ENCODE results near the gene CYTH4.
"Not testable (repeated sequence)": the region's sequence is repeated elsewhere in the genome, so short reads cannot be mapped to it uniquely, and the experiment has no call there.

CYTH4 gene, protein sequence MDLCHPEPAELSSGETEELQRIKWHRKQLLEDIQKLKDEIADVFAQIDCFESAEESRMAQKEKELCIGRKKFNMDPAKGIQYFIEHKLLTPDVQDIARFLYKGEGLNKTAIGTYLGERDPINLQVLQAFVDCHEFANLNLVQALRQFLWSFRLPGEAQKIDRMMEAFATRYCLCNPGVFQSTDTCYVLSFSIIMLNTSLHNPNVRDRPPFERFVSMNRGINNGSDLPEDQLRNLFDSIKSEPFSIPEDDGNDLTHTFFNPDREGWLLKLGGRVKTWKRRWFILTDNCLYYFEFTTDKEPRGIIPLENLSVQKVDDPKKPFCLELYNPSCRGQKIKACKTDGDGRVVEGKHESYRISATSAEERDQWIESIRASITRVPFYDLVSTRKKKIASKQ

DNA sequence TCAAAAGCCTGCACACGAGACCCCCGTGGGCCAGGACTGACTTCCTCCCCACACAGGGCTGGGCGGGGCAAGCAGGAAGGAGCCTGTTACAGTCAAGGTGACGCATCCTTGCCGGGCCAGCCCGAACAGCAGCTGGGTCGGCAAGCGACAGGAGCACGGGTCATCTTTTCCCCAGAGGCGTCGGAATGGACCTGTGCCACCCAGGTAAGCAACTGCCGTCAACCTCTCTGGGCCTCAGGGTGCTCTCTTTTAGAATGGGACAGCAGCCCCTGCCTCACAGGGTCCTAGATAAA, at the start of gene CYTH4:
Gene CYTH4 (plus strand): TSS at position 124 of the 293 bp plus-strand sequence. CDS start 62 bp downstream, at position 186.
- no peak for DNase-seq

DNA sequence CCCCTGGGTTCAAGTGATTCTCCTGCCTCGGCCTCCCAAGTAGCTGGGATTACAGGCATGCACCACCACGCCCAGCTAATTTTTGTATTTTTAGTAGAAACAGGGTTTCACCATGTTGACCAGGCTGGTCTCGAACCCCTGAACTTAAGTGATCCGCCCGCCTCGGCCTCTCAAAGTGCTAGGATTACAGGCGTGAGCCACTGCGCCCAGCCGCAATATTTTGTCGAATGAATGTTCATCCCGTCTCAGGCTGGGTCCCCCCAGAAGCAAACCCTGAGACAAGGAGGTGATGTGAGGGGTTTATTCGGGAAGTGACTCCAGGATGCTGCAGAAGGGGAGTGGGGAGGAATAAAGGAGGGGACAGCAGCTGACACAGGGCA, 48.9 kb upstream of the CYTH4 start:
- not testable (repeated sequence) for DNase-seq

DNA sequence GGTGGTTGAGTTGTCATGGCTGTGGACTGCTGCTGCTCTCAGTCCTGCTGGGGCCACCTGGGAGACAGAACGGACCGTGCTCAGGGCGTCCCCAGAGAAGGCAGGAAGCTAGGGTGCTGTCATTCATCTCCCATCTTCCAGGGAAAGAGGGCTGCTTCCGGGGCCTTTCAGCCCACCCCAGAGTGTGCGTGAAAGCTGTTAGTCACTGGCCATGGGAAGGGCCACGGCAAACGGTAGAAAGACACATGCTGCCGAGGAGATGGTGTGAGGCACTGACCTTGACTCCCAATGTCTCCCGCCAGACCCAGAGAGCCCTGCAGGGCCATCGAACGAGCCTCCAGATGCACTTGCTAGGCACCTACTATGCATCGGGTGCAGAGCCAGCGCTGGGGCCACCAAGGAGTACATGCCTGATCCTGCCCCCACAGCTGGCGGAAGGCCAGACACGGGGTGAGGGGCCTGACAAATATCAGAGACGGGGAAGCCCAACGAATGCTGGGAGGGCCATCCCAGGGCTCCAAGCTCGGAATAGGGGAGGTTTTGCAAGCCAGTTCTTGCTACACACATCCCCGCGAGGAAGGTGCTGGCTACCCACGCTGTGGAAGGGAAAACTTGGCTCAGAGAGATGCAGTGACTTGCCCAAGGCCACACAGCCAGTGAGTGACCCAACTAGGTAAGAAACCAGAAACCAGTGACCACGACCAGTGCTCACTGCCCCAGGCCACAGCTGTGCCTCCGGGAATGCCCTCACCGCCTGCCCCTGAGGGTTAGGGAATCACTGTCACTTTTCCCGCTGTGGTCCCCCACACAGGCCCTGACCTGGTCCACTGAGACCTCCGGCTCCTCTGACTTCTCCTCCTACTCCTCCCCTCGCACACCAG, 48.3 kb upstream of the CYTH4 start:
- DNase-seq, result no peak

DNA sequence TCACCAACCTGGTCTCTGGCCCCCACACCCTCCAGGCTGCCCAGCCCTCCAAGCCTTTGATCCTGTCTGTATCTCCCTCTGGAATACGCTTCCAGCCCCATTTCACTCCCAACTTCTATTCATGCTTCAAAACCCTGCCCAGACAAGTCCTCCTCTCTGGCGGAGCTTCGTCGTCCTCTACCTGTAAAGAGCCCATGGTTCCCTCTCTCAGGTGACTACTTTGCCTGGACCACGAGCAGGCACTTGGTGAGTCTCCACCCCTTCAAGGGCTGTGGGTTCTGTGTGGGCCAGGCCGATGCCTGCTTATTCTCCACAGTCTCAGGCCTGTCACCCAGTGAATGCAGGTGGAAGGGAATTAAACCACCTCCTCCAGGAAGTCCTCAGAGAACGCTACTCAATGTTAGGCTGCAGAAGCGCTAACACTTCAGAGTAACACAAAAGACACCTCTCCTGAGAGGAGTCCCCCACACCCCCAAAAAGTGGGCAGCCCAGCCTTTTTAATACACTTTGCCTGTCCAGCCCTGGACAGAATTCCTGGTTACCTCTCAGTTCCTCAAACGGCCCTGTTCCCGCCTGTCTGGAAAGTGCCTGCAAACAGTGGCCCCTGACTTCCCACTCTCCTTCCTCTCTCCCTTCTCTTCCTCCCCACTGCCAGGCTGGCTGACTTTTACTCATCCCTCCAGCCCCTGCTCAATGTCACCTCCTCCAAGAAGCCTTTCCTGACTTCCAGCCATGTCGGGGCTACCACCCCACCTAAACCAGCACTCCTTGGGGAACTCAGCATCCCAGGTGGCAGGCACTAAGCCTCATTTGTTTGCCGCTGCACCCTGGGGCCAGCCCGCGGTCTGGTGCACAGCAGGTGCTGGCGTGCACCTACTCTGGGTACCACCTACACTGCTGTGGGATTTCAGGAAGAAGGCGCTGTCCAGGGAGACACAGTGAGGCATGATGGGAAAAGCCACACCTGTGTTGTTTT, 47.3 kb upstream of the CYTH4 start:
- DNase-seq, result no peak

DNA sequence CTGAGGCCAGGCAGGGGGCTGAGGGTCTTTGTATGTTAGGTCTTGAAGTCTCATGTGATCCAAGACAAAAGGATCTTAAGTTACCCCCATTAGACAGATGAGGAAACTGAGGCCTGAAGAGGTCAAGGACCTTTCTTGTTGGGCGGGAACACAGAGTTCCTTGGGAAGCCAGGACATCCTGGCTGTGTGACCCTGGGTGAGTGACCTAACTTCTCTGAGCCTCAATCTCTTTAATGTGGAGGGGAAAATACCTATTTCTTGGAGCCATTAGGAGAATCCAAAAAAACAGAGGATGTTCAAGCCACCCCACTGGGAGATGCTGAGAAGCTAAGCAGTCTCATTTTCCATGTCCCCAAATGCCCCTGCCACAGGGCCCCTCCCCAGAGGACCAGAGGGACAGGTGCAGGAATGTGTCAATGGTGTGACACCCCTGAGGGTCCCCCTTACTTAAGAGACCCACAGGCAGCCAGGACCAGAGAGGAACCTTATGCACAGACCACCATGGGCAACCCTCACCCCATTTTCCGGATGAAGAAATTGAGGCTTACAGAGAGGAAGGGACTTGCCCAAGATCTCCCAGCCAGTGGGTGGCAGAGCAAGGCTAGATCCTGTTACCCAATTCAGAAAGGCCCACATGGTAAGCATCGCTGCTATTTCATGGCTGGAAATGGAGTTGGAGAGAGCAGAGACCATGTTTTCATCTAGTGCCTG, 46.3 kb upstream of the CYTH4 start:
- no peak for DNase-seq

DNA sequence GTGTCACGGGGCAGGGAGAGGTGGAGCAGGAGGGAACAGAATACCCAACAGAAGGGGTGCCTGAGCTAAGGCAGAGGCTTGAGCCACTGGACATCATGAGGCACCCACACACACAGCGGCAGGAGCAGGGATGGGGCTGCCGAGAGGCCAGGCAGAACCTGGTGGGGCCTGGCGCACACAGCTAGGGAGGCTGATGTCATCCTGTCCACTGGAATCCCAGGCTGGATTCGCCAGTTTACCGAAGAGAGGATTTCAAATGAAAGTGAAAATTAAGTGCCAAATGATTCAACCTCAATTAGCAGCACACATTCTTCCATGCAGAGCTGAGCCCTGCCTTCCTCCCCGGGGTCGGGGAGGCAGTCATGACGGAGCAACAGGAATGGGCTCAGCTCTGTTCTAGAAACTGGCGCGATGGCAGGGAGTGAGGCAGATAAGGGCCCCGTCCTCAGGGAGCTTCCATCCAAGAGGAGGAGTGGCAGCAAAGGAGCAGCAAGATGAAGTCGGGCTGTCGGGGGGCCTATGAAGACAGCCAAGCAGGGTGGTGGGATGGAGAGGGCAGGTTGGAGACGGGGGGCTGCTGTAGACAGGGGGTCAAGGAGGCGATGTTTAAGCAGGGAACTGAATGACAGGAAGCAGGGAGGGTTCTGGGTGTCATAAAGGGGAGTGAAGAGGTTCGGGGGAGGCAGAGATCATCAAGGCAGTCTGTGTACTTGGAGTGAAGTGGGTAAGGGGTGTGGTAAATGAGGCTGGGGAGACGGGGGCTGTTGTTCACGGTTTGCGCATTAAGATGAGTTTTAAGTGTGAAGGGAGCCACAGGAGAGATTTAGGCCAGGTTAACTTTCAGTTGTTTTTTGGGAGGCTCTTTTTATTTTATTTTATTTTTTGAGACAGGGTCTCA, 44.7 kb upstream of the CYTH4 start:
- DNase-seq, result no peak

DNA sequence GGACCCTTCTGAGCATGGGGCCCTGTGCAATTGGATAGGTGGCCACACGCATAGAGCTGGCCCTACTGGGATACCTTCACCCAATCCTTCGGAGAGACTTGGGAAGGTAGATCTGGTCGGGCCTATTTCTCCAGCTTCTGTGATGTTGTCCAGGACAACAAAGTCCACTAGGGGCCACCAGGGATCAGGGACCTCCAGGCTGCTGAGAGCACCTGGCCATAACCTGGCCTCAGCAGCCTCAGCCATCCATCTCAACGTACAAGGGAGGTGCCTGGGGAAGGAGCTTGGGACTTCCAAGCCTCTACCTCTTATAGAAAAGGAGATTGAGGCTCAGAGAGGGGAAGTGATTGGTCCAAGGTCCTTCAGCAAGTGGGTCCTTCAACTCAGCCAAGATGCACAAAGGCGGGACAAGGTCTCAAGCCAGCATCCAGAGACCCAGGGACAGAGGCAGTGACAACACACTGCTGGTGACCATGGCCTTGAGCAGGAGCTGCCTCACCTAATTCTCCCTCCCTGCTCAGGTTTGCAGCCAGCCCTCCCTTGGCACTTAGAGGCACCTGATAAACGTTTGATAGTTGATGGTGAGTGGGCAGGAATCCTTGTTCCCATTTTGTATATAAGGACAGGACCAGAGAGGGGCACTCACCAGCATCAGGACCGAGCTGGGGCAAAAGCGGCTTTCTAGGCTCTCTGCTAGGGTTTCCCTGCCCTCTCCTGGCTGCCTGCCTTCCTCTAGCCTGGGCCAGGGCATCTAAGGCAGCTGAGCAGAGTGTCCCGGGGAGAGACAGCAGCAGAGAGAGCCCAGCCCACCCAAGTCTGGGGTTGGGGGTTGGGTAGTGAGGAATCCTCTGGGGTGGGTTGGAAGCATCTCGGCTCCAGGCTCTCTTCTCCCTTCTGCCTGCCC, 42.7 kb upstream of the CYTH4 start:
- no peak for DNase-seq

DNA sequence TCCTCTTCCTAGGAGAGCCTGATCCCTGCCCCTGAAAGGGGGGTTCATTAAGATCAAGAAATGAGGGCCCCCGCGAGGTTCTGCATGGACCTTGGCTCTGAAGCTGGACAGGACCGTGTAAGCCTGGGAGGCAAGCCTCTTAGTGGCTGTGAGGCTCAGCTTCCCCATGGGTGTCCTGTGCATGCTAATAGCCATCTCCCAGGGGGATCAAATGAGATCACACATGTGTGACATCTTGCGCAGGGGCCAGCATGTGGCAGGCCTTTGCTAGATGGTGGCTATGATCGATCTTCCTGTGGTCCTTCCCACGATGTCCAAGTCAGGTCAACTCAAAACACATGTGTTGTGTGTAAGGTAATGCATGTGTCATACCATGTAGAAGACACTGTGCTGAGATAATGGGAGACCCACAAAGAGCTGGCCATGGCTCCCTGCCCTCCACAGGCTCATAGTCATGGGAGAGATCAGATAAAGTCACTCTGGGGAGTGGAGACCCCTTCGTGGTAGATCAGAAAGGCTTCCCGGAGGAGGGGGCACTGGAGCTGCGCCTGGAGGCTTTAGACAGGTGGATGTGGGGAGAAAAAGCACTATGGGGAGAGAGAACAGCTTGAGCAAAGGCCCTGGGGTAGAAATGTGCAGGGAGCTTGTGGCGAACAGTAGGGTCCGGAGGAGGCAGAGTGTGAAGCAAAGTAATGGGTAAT, 41.9 kb upstream of the CYTH4 start:
- no peak for DNase-seq

DNA sequence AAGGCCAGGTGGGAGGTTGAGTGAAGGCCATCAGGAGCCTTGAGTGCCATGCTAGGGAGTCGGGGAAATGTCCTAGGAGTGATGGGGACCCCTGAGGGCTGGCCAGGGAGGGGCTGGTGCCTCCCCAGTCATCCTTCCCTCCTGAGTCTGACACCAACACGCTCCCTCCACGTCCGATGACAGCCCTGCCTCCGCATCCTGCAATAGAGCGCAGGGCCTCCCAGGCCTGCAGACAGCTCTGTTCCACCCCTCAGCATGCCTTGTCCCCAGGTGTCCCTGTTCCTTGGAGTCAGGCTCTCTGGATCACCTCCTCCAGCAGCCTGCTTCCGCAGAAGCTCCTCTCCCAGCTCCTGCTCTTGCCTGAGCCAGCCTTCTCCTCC, 41.4 kb upstream of the CYTH4 start:
- no peak for DNase-seq

DNA sequence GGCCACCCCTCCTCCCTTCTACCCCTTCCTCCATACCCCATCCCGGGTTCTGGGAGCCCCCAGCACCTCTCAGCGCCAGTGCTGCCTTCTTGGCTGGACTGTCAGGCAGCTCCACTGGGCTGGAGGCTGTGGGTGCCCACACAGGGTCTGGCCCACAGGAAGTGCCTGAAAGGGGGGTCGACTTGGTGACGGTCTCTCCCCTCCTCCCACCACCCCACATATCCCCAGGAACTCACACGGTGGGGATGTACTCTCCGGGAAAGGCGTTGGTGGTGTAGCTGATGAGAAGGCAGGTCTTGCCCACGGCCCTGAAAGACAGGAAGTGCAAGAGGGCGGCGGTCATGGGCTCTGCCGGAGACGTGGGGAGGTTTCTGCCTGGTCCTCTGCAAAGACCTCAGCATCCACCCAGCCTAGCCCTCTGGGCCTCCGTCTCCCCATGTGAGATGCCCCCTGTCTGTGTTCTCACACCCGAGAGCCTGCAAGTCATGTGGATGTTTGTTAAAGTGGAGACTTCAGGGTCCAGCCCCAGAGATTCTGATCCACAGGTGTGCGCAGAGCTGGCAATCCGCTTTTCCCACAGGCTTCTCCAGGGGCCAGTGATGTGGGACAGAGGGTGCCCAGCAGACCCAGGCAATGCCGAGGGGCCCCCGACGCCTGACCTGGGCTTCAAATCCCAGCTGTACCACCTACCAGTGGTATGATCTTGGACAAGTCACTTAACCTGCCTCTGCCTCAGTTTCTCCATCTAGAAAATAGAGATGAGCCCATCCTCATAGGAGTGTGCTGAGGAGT, 40.8 kb upstream of the CYTH4 start:
- no peak for DNase-seq

DNA sequence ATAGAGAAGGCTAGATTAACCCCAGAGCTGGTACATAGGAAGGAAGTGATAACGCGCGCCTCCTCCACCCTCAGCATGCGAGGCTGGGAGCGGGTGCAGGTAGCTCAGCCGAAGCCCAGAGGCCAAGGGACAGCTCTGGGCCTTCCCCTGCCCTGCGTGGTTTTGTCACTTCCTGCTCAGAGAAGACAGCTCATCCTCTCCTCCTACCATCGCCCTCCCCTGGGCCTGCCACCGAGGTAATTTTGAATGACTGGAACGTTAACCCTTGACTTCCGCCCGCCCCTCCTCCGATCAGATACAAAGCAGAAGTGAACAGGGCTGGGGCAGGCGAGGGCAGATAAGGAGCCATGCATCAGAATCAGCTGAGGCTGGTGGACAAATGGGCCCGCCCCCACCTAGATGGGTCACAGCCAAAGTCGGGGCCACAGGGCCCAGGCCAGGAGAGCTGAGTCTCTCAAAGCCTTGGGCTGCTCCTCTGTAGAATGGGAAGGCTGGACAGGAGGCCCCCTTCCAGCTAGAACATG, 39.9 kb upstream of the CYTH4 start:
- DNase-seq, result no peak

DNA sequence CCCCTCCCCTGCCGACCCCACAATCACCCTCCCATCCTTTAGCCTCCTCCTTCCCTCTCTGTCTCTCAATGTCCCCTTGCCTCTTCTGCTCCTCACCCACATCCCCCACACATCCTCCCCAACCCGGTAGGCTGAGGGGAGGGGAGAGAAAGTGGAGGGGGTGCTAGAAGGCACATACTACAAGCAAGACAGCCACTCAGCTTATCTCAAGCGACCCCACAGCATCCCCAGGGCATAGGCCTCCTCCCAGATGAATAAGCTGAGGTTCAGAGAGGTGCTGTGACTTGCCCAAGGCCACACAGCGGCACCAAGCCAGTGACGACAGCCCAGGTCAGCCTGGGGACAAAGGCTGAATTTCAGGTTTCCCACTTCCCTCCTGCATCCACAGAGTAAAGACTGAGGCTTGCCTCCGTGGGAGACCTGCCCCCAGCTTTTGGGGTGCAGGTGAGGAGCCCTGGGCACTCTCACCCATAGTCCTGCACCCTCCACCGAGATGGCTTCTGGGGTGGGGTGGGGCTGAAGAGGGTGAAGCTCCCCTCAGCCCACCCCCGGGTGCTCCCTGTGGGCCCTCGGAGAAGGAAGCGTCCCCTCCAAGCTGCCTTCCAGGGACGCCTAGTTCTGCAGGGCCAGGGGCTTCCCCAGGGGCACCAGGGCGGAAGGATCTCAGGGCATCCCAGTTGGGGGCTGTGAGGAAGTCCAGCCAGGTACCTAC, 38.8 kb upstream of the CYTH4 start:
- no peak for DNase-seq

DNA sequence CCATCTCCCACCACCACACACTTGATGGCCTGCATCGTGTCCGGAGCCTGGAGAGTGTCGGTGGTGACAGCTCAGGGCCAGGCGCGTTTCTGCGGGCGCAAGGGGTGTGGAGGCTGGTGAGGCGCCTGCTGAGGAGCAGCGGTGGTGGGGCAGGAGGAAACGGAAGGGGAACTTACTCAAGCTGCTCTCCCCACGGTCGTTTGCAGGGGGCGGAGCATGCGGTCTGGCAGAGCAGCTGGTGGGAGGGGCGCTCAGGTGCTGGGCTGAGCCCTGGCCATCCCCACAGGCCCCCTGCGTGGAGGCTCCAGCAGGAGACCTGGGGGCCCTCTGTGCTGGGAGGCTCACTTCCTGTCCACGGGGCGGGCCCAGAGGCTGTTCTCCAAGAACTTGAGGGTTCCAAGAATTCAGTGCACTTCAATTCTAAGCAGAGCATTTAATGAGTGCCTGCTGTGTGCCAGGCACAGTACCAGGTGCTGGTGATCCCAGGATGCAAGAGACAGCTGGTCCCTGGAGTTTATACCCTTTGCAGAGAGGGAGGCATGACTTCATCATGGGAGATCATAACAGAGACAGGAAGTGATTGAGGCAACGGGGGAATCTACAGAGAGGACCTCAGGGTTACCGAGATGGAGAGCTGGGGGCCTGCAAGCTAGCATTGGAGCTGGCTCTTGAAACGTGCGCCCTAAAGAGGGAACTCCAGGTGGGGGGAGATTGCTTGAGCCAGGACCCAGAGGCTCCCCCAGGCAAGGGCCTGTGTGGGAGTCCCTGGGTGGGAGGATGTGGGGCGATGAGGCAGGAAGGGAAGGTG, 38.0 kb upstream of the CYTH4 start, which contains the start of gene RAC2:
Gene RAC2 (minus strand): TSS at position 156 of the 808 bp plus-strand sequence. CDS start 121 bp downstream, at position 35.
- DNase-seq, result no peak

DNA sequence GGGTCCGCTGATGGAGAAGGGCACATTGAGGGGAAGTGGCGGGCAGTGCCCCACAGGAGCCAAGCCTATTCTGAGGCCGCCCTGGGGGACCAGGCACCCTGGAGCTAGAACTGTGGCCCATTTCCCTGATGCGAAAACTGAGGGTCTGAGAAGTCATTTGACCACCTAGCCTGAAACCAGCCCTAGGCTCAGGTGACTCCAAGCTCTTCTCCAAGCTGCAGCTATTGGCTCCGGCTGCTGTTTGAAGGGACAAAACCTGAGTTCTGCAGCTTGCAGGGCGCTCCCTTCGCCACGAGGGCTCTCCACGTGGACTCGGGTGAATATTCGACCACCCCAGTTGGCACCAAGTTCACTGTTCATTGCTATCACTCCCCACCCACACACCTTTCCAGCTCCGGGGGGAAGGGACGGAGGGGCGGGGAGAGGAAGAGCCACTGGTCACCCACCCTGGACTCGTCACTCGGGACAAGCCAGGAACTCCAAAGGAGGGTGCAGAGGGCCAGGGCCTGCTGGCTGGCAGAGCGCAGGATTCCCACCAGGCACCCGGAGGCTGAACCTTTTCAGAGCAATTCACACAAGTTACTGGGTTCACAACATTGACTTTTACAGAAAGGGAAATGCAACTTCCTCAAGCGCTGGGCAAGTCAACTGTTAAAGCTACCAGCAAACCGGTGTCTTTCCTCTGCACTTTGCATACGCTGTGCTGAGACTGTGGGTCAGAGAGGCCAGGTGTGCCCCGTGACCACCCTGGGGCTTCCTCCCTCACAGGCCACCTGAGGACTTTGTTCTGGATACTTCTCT, 37.2 kb upstream of the CYTH4 start:
- DNase-seq, result no peak

DNA sequence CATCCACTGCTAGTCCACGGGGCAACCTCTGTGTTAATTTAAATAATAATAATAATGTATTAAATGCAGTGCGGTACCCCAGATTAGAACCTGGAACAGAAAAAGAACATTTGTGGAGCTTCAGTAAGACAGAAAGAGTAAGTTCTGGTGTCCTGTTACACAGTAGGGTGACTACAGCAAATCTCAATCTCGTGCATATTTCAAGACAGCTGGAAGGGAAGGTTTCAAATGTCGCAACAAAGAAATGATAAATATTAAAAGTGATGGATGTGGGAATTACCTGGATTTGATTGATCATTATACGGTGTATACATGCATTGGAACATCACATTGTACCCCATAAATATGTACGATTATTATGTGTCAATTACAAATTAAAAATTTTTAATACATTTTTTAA, 36.6 kb upstream of the CYTH4 start:
- DNase-seq, result no peak

DNA sequence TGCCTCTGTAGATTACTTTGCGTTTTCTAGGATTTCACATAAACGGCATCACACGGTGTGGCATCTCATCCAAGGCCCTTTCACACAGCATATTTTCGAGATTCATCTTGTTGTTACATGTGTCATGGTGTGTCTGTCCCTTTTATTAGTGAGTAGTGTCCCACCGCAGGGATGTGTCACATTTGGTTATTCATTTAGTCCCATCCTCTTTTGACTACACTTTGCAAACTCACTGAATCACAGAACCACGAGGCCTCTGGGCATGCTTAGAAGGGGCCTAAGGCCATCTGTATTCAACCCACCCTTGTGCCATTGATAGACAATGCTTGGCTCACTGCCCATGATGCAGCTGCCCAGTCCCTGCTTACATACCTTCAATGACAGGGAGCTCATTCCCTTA, 34.1 kb upstream of the CYTH4 start:
- no peak for DNase-seq

Measured in NCI-H510A treated with DMSO at 0.1 percent for 48 hours (cell line).